GM12878 (cell line): ENCODE data around the gene UQCR10. TPM values are rescaled to one million over a fixed set of nuclear protein-coding genes. Genes with fewer than 3 reads are reported as not detected.

Experiments
- ATAC-seq: fragments of 200-7000 bp; cut with Tn5 transposase; 3 replicates; pipeline ENCODE4 v1.9.1; 2020; ENCODE audit warnings: mild to moderate bottlenecking, moderate library complexity
- BruUV-seq: library from RNA; stranded (reverse); fragments of 400-500 nt; replicated peaks from 2 replicates; lab custom pipeline; 2021; lab: Mats Ljungman, UMichigan
- CTCF ChIA-PET: fragments of 300-600 bp; sonication (Branson Sonifier 250); formaldehyde crosslinking; extraction: SDS; loops from one replicate; lab custom pipeline; 2021; ENCODE audit warnings: inconsistent platforms; lab: Yijun Ruan, JAX
- POLR2A ChIA-PET: fragments of 350-600 bp; formaldehyde crosslinking; extraction: SDS; loops from one replicate; lab custom pipeline; 2021; ENCODE audit warnings: inconsistent platforms; lab: Charles Lee
- RAD21 ChIA-PET: fragments of 300-600 bp; sonication (Branson Sonifier 250); formaldehyde crosslinking; loops from one replicate; lab custom pipeline; 2023; ENCODE audit warnings: antibody characterized with exemption; ENCODE audit not compliant: unreplicated experiment; lab: Charles Lee
- SMC1A ChIA-PET: fragments of 300-600 bp; sonication (Branson Sonifier 250); formaldehyde crosslinking; loops from one replicate; lab custom pipeline; 2023; ENCODE audit not compliant: unreplicated experiment, uncharacterized antibody; lab: Charles Lee
- DNase-seq: peaks from one replicate; pipeline ENCODE4 v3.0.0-alpha.2; 2011; ENCODE audit warnings: low read depth, low spot score
- FAIRE-seq: peaks from 3 replicates; lab custom pipeline; 2011; peaks lifted over from hg19 to GRCh38; lab: Jason Lieb, UNC
- H2AFZ ChIP-seq: 2 replicates; pipeline ENCODE4 v1.6.0; 2011; ENCODE audit warnings: low read depth, low read length, control low read depth; ENCODE audit not compliant: control insufficient read depth
- H3K27ac ChIP-seq: 2 replicates; pipeline ENCODE4 v1.5.1; 2011; ENCODE audit warnings: control low read depth; ENCODE audit not compliant: control insufficient read depth, insufficient read depth
- H3K27me3 ChIP-seq, 2 experiments: replicated peaks in 1 of 2; 2 replicates each; pipeline versions ENCODE4 v1.6.0 to v1.6.1; 2011; ENCODE audit warnings: low read length in 1 of 2; ENCODE audit not compliant: control insufficient read depth in 2 of 2, insufficient read depth in 2 of 2
- H3K36me3 ChIP-seq, 2 experiments: 2 replicates each; pipeline ENCODE4 v1.5.1; 2011; ENCODE audit warnings: low read length in 1 of 2; ENCODE audit not compliant: control insufficient read depth in 2 of 2, insufficient read depth in 2 of 2
- H3K4me1 ChIP-seq: 2 replicates; pipeline ENCODE4 v1.6.1; 2011; ENCODE audit warnings: mild to moderate bottlenecking, low read length, moderate library complexity, mixed read lengths; ENCODE audit not compliant: control insufficient read depth, insufficient read depth
- H3K4me2 ChIP-seq: 2 replicates; pipeline ENCODE4 v1.6.0; 2011; ENCODE audit warnings: control low read depth; ENCODE audit not compliant: control insufficient read depth, insufficient read depth
- H3K4me3 ChIP-seq: fragments of 200-600 bp; sonication (generic); 2 replicates; pipeline ENCODE4 v1.5.1; 2016
- H3K79me2 ChIP-seq: 2 replicates; pipeline ENCODE4 v1.6.0; 2011; ENCODE audit warnings: low read length; ENCODE audit not compliant: control insufficient read depth, insufficient read depth
- H3K9ac ChIP-seq: 2 replicates; pipeline ENCODE4 v1.8.0; 2011; ENCODE audit warnings: low read length, control low read depth, mixed read lengths; ENCODE audit not compliant: control insufficient read depth, insufficient read depth
- H3K9me3 ChIP-seq: replicated peaks from 3 replicates; pipeline ENCODE4 v1.5.1; 2011; ENCODE audit warnings: mild to moderate bottlenecking, low read length; ENCODE audit not compliant: control insufficient read depth, insufficient read depth
- H4K20me1 ChIP-seq: 2 replicates; pipeline ENCODE4 v1.6.0; 2011; ENCODE audit not compliant: control insufficient read depth, insufficient read depth
- CTCF ChIP-seq, 3 experiments: IDR thresholded peaks in 2 of 3; conservative IDR thresholded peaks in 1 of 3; 2 replicates each; pipeline ENCODE4 v1.5.1; 2011; ENCODE audit warnings: low read depth in 3 of 3, low read length in 3 of 3, mild to moderate bottlenecking in 3 of 3, control low read depth in 2 of 3, moderate library complexity in 2 of 3, inconsistent platforms in 1 of 3, mixed read lengths in 1 of 3; ENCODE audit not compliant: control insufficient read depth in 2 of 3, insufficient read depth in 1 of 3; ENCODE audit errors: extremely low read depth in 1 of 3
- E4F1 ChIP-seq: fragments of 450-650 bp; IDR thresholded peaks from 2 replicates; pipeline ENCODE4 v1.6.1; 2018; ENCODE audit warnings: borderline replicate concordance, mild to moderate bottlenecking; ENCODE audit not compliant: partially characterized antibody
- HSF1 ChIP-seq: fragments of 150-350 bp; IDR thresholded peaks from 2 replicates; pipeline ENCODE4 v1.6.1; 2014; ENCODE audit warnings: mild to moderate bottlenecking, low read depth, low read length
- PKNOX1 ChIP-seq: fragments of 450-650 bp; IDR thresholded peaks from 2 replicates; pipeline ENCODE4 v1.6.1; 2016; ENCODE audit warnings: mild to moderate bottlenecking
- RAD21 ChIP-seq: IDR thresholded peaks from 2 replicates; pipeline ENCODE4 v1.6.1; 2011; ENCODE audit warnings: mild to moderate bottlenecking, low read depth, low read length, moderate library complexity; ENCODE audit not compliant: insufficient read depth
- SMC3 ChIP-seq: IDR thresholded peaks from 2 replicates; pipeline ENCODE4 v1.6.1; 2011; ENCODE audit warnings: low read length, improper control_type of control experiment, borderline replicate concordance
- STAT1 ChIP-seq: fragments of 450-650 bp; conservative IDR thresholded peaks from 2 replicates; pipeline ENCODE4 v1.6.1; 2014; ENCODE audit warnings: antibody characterized with exemption, mild to moderate bottlenecking
- ZNF207 ChIP-seq: fragments of 450-650 bp; IDR thresholded peaks from 2 replicates; pipeline ENCODE4 v1.6.1; 2014; ENCODE audit warnings: antibody characterized with exemption, mild to moderate bottlenecking, borderline replicate concordance
- ZNF384 ChIP-seq: IDR thresholded peaks from 2 replicates; pipeline ENCODE4 v1.6.1; 2012; ENCODE audit warnings: low read depth, mild to moderate bottlenecking, low read length, improper control_type of control experiment, borderline replicate concordance
- WGBS: methylation state at CpG from one replicate; pipeline ENCODE4 v1.1.6; 2016; ENCODE audit warnings: low lambda C conversion rate; ENCODE audit not compliant: insufficient replicate concordance, insufficient coverage; ENCODE audit errors: missing lambda C conversion rate; 5-methylcytosine and 5-hydroxymethylcytosine counted together
- in situ Hi-C: fragments of 300-500 bp; cut with MboI; formaldehyde crosslinking; loops from 9 replicates; pipeline ENCODE4 v1.14.3; 2018; ENCODE audit warnings: mixed read lengths
- intact Hi-C: fragments of 100-400 bp; cut with micrococcal nuclease; formaldehyde crosslinking; loops from one replicate; pipeline ENCODE4 v1.14.2; 2022; ENCODE audit not compliant: unreplicated experiment
- polyA plus RNA-seq, 11 experiments: library from polyadenylated mRNA; depleted of rRNA in 4 of 11; unstranded in 6 of 11; stranded (reverse) in 5 of 11; fragments of >200 nt; fragmentation: Nextera tagmentation in 4 of 11; fragmentation: Illumina TruSeq in 1 of 11; extraction: Ambion mirVana in 4 of 11; extraction: Trizol in 1 of 11; gene quantifications; 1 replicate in 1 of 11; 2 replicates in 10 of 11; pipeline versions ENCODE4 v1.2.1 to v1.2.3, GENCODE V29; 2011 to 2016; ENCODE audit warnings: inconsistent platforms in 2 of 11, missing spikeins in 2 of 11, low read depth in 1 of 11
- total RNA-seq, 4 experiments: library from RNA; depleted of rRNA in 3 of 4; stranded (reverse); fragments of >200 nt in 3 of 4; fragmentation: Illumina TruSeq in 1 of 4; extraction: Trizol in 1 of 4; gene quantifications; 2 replicates each; pipeline versions ENCODE4 v1.2.1 to v1.2.3, GENCODE V29; 2013 to 2021

The UQCR10 gene
- total and polyA plus RNA-seq, 10 of the 15 experiments (the other 5 are each of a cell fraction or from before 2014, with no cell fraction given) = 144 to 1,021 (median 214) TPM

GRCh38 chr22:29769723-29770321, 2.7 kb downstream of the UQCR10 start (continued):
- no peak for TF ChIP-seq HSF1
- no peak for TF ChIP-seq ZNF207
- no peak for TF ChIP-seq PKNOX1
- no peak for TF ChIP-seq STAT1

- in situ Hi-C loops = no loop called here
- H3K4me2 ChIP-seq = no peak overlapping the region
- POLR2A ChIA-PET = no interaction called here
- intact Hi-C loops = no loop called here
- WGBS = 48% methylated on average over 4 of the region's 5 CpGs
- no peak for TF ChIP-seq ZNF384
- TF ChIP-seq E4F1 = no peak
- TF ChIP-seq RAD21 = 0 out of 2 replicates have a peak, but pooled peaks have one; percentile 23
- TF ChIP-seq SMC3 = no peak; the same call in 1 of the 2 replicates
- TF ChIP-seq CTCF (IDR thresholded peaks at IDR 0.05 in 2 of 3, conservative IDR thresholded peaks at IDR 0.05 in 1 of 3; ENCODE audit: control insufficient read depth in 2 of 3, extremely low read depth in 1 of 3, insufficient read depth in 1 of 3, low read depth in 3 of 3, low read length in 3 of 3) = peak; percentile 29 to 49 (median 39); a peak in 4 of 6 replicates
- TF ChIP-seq ZNF207 = no peak
- TF ChIP-seq, all 136 proteins: peak for 2
- no TSS peak for BruUV-seq
- ChIA-PET SMC1A (interaction anchor here (0.6 to 1.5 kb wide), 2 partner anchors 10 to 159 kb away, joined by 4 read pairs; no protein-coding TSS in a partner anchor), RAD21 (interaction anchor here (0.7 to 2.1 kb wide), 5 partner anchors 35 to 316 kb away, joined by 3 to 8 read pairs (median 5); no protein-coding TSS in a partner anchor), CTCF (interaction anchor here (0.6 to 3.2 kb wide), 6 partner anchors 10 to 297 kb away, joined by 3 to 14 read pairs (median 3); no protein-coding TSS in a partner anchor)
- H2AFZ ChIP-seq = no peak overlapping the region
- H3K36me3 ChIP-seq = peaks cover 2 to 8% of the 10 kb centered on the region in 2 experiments
- ATAC-seq (0 out of 3 replicates have a peak, but pooled peaks have one; percentile 19), DNase-seq (no peak), FAIRE-seq (no peak)
- H3K27me3 ChIP-seq = no peaks in the 10 kb centered on the region
- no peaks in the 10 kb centered on the region; the same call in 2 of the 3 replicates for H3K9me3 ChIP-seq
- no peak overlapping the region for H3K27ac ChIP-seq
- no peak overlapping the region for H3K9ac ChIP-seq
- no peaks in the 10 kb centered on the region for H4K20me1 ChIP-seq
- H3K4me1 ChIP-seq = no peaks in the 10 kb centered on the region
- no peak overlapping the region for H3K4me3 ChIP-seq
- peaks cover 19% of the 10 kb centered on the region for H3K79me2 ChIP-seq
Measured at GRCh38 chr22:29772170-29772641, 5.0 kb downstream of the UQCR10 start.
